AG04450 (cell line): ENCODE results near the gene COL8A1. TPM values are rescaled to one million over a fixed set of nuclear protein-coding genes. Genes with fewer than 3 reads are reported as not detected.

Experiments
- CTCF ChIA-PET: fragments of 300-600, 350-600 bp; formaldehyde crosslinking; extraction: SDS; loops from one replicate; lab custom pipeline; 2022; ENCODE audit warnings: antibody characterized with exemption, inconsistent platforms; lab: Charles Lee
- POLR2A ChIA-PET: fragments of 350-600 bp; formaldehyde crosslinking; extraction: SDS; loops from one replicate; lab custom pipeline; 2021; ENCODE audit warnings: antibody characterized with exemption, inconsistent platforms; lab: Yijun Ruan, JAX
- DNase-seq: peaks from one replicate; pipeline ENCODE4 v3.0.0-alpha.2; 2011; ENCODE audit warnings: low read depth, low spot score
- H3K27ac ChIP-seq: one replicate; pipeline ENCODE4 v1.5.1; 2012; ENCODE audit warnings: low read depth, low read length, control low read depth
- H3K27me3 ChIP-seq: one replicate; pipeline ENCODE4 v1.6.0; 2012; ENCODE audit warnings: low read length; ENCODE audit not compliant: control insufficient read depth, insufficient read depth
- H3K4me3 ChIP-seq: 2 replicates; pipeline ENCODE4 v1.5.1; 2011; ENCODE audit warnings: mild to moderate bottlenecking, low read depth, low read length, control low read depth
- H3K9me3 ChIP-seq: 2 replicates; pipeline ENCODE4 v1.5.1; 2012; ENCODE audit warnings: low read length; ENCODE audit not compliant: control insufficient read depth, insufficient read depth
- CTCF ChIP-seq: IDR thresholded peaks from 2 replicates; pipeline ENCODE4 v1.5.1; 2011; ENCODE audit warnings: low read depth, low read length, control low read depth, inconsistent platforms
- polyA plus RNA-seq: library from polyadenylated mRNA; depleted of rRNA; stranded (reverse); fragments of >200 nt; gene quantifications from 2 replicates; pipeline ENCODE4 v1.2.3, GENCODE V29; 2011

Gene COL8A1
- polyA plus RNA-seq, 1 experiment: 101 TPM

GRCh38 chr3:99708207-99708745, 69.9 kb downstream of the COL8A1 start:
- DNase-seq: no peak
- Histone ChIP-seq H3K27me3 (no peaks in the 10 kb centered on the region), H3K9me3 (no peaks in the 10 kb centered on the region), H3K4me3 (no peak overlapping the region), H3K27ac (no peak overlapping the region)
- POLR2A ChIA-PET: no interaction called here
- CTCF ChIA-PET: no interaction called here
- TF ChIP-seq CTCF: no peak

- ChIA-PET POLR2A (no interaction called here), CTCF (no interaction called here)
- H3K27me3 ChIP-seq: no peaks in the 10 kb centered on the region
- TF ChIP-seq CTCF: no peak
- DNase-seq: no peak
- no peak overlapping the region for H3K4me3 ChIP-seq
- no peaks in the 10 kb centered on the region for H3K9me3 ChIP-seq
- H3K27ac ChIP-seq: no peak overlapping the region
Measured at GRCh38 chr3:99709686-99710085, 71.3 kb downstream of the COL8A1 start.

DNA sequence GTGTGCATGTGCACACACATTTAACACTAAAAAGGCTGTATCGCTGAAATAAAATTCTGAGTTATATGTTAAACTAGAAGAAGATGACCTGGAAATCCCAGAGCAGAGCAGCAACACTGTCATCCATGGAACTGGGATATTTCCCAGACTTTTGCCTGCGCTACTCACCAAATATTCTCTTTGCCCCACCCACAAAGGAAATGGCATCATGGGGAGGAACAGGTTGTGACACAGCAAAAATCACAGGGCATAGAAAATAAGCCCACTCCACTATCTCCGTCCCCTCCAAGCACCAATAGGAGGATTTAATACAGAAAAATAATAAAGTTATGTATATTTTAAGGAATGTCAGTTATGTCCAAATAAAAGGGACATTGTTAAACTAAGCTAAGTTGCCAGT, 71.7 kb downstream of the COL8A1 start:
- H3K9me3 ChIP-seq: no peaks in the 10 kb centered on the region
- POLR2A ChIA-PET: no interaction called here
- CTCF ChIA-PET: no interaction called here
- H3K4me3 ChIP-seq: no peak overlapping the region
- no peak overlapping the region for H3K27ac ChIP-seq
- H3K27me3 ChIP-seq: no peaks in the 10 kb centered on the region
- no peak for TF ChIP-seq CTCF
- DNase-seq: no peak

DNA sequence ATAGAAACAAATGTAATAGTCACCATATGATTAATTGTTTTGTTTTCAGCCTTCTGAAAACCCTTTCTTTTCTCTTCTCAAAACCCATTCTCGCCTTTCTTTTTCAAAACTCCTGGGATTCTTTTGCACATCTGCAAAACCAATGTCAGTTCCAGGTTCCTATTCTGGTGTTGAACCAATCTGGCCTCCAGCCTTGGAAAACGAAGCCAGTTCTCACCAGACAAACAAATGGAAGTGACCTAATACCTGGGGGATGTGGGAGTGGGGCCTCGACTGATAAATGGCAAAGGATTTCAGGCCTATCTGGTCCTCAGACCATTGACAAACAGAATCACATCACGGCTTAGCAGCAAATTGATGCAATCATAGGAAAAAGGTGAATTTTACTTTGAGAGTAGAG, 73.0 kb downstream of the COL8A1 start:
- no peak overlapping the region for H3K27ac ChIP-seq
- H3K4me3 ChIP-seq: no peak overlapping the region
- TF ChIP-seq CTCF: no peak
- DNase-seq: no peak
- ChIA-PET POLR2A (no interaction called here), CTCF (no interaction called here)
- no peaks in the 10 kb centered on the region for H3K9me3 ChIP-seq
- no peaks in the 10 kb centered on the region for H3K27me3 ChIP-seq

DNA sequence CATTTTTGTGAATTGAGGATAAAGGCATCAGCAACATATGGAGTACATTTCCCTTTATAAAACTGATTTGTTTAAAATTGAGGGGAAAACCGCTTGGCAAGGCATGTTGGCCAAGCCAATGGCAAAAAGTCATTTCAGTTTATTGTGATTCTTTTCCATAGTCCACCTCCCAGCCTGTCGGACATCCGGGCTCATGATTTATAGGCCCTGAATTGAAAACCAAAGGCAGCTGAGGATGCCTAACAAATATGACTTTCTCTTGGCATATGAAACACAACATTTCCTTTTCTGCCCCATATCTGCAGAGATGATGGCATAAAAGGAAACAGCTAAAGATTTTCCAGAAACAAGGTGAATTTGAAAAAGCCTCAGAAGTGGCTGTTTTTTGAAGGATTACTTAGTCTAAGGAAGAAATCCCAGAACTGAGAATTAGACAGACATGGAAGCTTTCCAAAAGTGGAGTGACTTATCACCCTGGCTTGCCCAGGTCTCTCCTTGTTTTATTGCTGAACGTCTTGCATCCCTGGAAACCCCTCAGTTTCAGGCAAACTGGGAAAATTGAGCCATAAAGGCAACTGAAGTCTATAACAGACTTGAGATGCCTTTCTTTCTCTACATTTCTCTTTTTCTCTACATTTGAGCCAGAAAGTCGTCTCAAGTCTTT, 74.0 kb downstream of the COL8A1 start:
- POLR2A ChIA-PET: no interaction called here
- no peak for DNase-seq
- Histone ChIP-seq H3K4me3 (no peak overlapping the region), H3K27ac (no peak overlapping the region), H3K27me3 (no peaks in the 10 kb centered on the region), H3K9me3 (no peaks in the 10 kb centered on the region)
- no peak for TF ChIP-seq CTCF
- CTCF ChIA-PET: no interaction called here
